ENCODE results near the gene SIK2. TPM values are rescaled to one million over a fixed set of nuclear protein-coding genes. Genes with fewer than 3 reads are reported as not detected.

SIK2 gene
- total RNA-seq, 1 experiment from 2014 or later: 13.0 TPM

DNA sequence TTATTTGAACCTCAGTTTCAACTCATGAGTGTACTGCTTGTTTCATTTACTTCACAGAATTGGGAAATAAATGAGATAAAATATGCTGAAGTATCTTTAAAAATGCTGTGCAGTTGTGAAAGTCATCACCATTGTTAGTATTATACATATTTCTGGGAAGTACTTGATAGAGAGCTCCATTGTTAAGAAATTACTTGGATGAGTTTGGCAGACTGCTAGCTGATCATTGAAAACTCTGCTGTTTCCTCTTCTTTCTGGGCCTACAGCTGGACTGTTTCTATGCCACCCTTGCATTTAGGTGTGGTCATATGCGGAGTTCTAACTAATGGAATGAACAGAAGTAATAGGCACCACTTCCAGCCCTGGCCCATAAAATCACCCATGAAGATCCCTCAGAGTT, 10.0 kb downstream of the SIK2 start:
- Histone ChIP-seq H3K9ac (ENCODE audit: low read length) (no peak overlapping the region), H4K20me1 (ENCODE audit: insufficient read depth) (no peaks in the 10 kb centered on the region), H2AFZ (ENCODE audit: low read depth, low read length, poor library complexity, severe bottlenecking) (no peak overlapping the region), H3K4me1 (ENCODE audit: control insufficient read depth in 1 of 2, insufficient read depth in 2 of 2, low read length in 2 of 2) (no peaks in the 10 kb centered on the region), H3K4me3 (replicated peaks in 1 of 2; ENCODE audit: low read depth in 1 of 2, low read length in 2 of 2) (no peak overlapping the region), H3K36me3 (ENCODE audit: control insufficient read depth in 1 of 2, insufficient read depth in 2 of 2, low read length in 2 of 2) (peaks cover 0 to 2% of the 10 kb centered on the region in 2 experiments; a peak in 1 of 4 replicates), H3K9me3 (ENCODE audit: control insufficient read depth in 1 of 2, insufficient read depth in 1 of 2, low read depth in 1 of 2, low read length in 2 of 2) (no peaks in the 10 kb centered on the region), H3K4me2 (ENCODE audit: low read length) (no peak overlapping the region), H3K9me2 (ENCODE audit: insufficient read depth) (no peaks in the 10 kb centered on the region), H3K79me2 (ENCODE audit: insufficient read depth, low read length) (peaks cover 35% of the 10 kb centered on the region), H3K27me3 (ENCODE audit: insufficient read depth, low read length) (no peaks in the 10 kb centered on the region), H3K27ac (ENCODE audit: low read depth, low read length) (no peak overlapping the region)
- ChIA-PET POLR2A (no interaction called here), CTCF (interaction anchor here (1.2 to 2.1 kb wide), 2 partner anchors 8 to 164 kb away, joined by 3 to 7 read pairs; no protein-coding TSS in a partner anchor), RAD21 (ENCODE audit: low non-redundant PET in 1 of 2, low total read pairs in 2 of 2, uncharacterized antibody in 2 of 2, unreplicated experiment in 2 of 2) (no interaction called here)
- no peak for ATAC-seq
- TF ChIP-seq CEBPB (IDR thresholded peaks at IDR 0.05; ENCODE audit: low read depth): no peak
- TF ChIP-seq EGR1 (IDR thresholded peaks at IDR 0.05; ENCODE audit: low read depth): no peak
- no peak for TF ChIP-seq SRF (IDR thresholded peaks at IDR 0.05; ENCODE audit: low read depth)
- no peak for TF ChIP-seq ZNF274 (IDR thresholded peaks at IDR 0.05; ENCODE audit: low read depth, low read length)
- TF ChIP-seq EZH2phosphoT487 (IDR thresholded peaks at IDR 0.05; ENCODE audit: borderline replicate concordance): no peak
- TF ChIP-seq ZFX (IDR thresholded peaks at IDR 0.05): no peak
- TF ChIP-seq TCF7L2 (IDR thresholded peaks at IDR 0.05; ENCODE audit: borderline replicate concordance, extremely low read depth, insufficient read depth, insufficient read length): no peak
- no peak for TF ChIP-seq ELF1 (IDR thresholded peaks at IDR 0.05; ENCODE audit: borderline replicate concordance, low read depth)
- TF ChIP-seq REST (IDR thresholded peaks at IDR 0.05; ENCODE audit: low read depth): no peak
- BruUV-seq (replicated peaks): no TSS peak
- intact Hi-C loops (cut with micrococcal nuclease): no loop called here
- no peak for DNase-seq (ENCODE audit: low read depth, low spot score)

All from HCT116 (cell line).